Bronchial epithelial cell (primary cell): Measurements from ENCODE around the gene GRK1. TPM values are rescaled to one million over a fixed set of nuclear protein-coding genes. Genes with fewer than 3 reads are reported as not detected.

Experiments used
- DNase-seq: peaks from one replicate; pipeline ENCODE4 v3.0.0-alpha.2; 2010; ENCODE audit warnings: low read depth
- FAIRE-seq: peaks from 2 replicates; lab custom pipeline; 2011; peaks lifted over from hg19 to GRCh38; lab: Jason Lieb, UNC
- H3K27me3 ChIP-seq: 2 replicates; pipeline ENCODE4 v1.5.1; 2011; ENCODE audit warnings: low read length; ENCODE audit not compliant: control insufficient read depth, insufficient read depth
- H3K36me3 ChIP-seq: 2 replicates; pipeline ENCODE4 v1.5.1; 2011; ENCODE audit warnings: low read length; ENCODE audit not compliant: control insufficient read depth, insufficient read depth
- H3K4me3 ChIP-seq: 2 replicates; pipeline ENCODE4 v1.5.1; 2011; ENCODE audit warnings: mild to moderate bottlenecking, low read depth, low read length, control low read depth
- CTCF ChIP-seq: IDR thresholded peaks from 2 replicates; pipeline ENCODE4 v1.5.1; 2011; ENCODE audit warnings: mild to moderate bottlenecking, moderate library complexity, low read length, control low read depth, inconsistent platforms; ENCODE audit not compliant: insufficient read depth, severe bottlenecking
- total RNA-seq: library from RNA; depleted of rRNA; stranded (reverse); fragments of >200 nt; gene quantifications from 2 replicates; pipeline ENCODE4 v1.2.1, GENCODE V29; 2014

The GRK1 gene
- total RNA-seq, 1 donor from 2014 or later: not detected

DNA sequence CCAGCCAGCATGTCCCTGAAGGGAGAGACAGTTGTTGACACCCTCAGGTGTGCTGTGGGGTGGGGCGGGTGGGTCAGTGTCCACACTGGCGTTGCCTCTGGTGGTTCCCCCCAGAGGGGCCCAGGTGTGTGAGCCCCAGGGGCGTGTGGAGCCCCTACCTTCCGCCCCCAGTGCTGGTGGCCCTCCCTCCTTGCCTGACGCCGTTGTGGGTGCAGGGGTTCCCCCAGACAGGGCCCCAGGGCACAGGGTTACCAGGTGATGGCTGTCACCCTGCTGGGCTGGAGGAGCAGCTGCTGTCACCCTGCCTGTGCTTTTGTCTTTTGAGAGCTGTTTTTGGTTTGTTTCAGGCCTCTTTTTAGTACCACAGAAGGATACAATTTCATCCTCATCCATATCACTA lies 36.2 kb upstream of the GRK1 start:
- Histone ChIP-seq H3K4me3 (no peak overlapping the region), H3K27me3 (no peaks in the 10 kb centered on the region), H3K36me3 (peaks cover 30% of the 10 kb centered on the region)
- FAIRE-seq (no peak), DNase-seq (no peak)
- no peak for TF ChIP-seq CTCF

GRCh38 chr13:113631341-113632095 lies 35.5 kb upstream of the GRK1 start:
- DNase-seq (no peak), FAIRE-seq (peak; percentile 23)
- peaks cover 31% of the 10 kb centered on the region for H3K36me3 ChIP-seq
- no peak for TF ChIP-seq CTCF
- H3K4me3 ChIP-seq: no peak overlapping the region
- no peaks in the 10 kb centered on the region for H3K27me3 ChIP-seq

DNA sequence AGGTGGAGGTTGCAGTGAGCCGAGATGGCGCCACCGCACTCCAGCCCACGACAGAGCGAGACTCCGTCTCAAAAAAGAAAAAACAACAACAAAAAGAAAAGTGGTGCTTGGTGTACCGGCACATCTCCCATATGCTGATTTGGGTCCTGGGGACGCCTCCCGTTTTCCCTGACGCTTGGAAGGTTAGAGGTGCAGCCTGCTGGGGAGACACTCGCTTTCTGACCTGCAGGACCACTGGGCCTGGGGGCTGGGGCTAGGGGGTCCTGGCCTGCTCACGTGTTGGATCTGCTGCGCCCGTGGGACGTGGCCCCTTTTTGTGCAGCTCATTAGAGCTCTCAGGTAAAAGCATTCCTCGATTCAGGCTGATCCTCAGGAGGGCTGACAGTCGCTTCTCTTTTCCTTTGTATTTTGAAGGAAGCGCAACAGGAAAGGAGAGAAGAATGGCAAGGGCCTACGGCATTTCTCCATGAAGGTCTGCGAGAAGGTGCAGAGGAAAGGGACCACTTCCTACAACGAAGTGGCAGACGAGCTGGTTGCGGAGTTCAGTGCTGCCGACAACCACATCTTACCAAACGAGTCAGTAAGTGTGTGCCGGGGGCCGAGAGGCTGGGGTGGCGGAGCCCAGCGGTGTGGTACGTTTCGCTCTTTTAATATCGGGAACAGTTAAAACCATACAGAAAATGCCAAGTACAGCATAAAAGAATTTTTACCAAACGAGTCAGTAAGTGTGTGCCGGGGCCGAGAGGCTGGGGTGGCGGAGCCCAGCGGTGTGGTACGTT lies 34.1 kb upstream of the GRK1 start:
- H3K36me3 ChIP-seq: peaks cover 37% of the 10 kb centered on the region
- H3K4me3 ChIP-seq: no peak overlapping the region
- TF ChIP-seq CTCF: no peak
- H3K27me3 ChIP-seq: no peaks in the 10 kb centered on the region
- FAIRE-seq: peak; percentile 43
- no peak for DNase-seq

DNA sequence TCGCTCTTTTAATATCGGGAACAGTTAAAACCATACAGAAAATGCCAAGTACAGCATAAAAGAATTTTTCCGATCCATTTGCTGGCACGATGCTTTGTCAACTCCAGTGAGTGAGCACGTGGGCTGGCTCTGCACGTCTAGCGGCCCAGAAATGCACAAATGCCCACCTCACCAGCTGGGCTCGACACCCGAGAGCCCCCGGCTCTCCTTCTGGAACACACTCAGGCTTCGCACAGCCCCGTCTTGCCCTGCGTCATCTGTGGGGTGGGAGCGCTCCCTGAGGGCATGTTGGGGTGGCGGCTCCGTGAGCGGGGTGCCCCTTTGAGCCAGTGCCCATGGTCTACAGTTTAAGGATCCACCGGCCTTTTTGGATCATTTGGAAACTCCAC lies 33.5 kb upstream of the GRK1 start:
- TF ChIP-seq CTCF: no peak
- FAIRE-seq (no peak), DNase-seq (no peak)
- H3K27me3 ChIP-seq: no peaks in the 10 kb centered on the region
- H3K4me3 ChIP-seq: no peak overlapping the region
- H3K36me3 ChIP-seq: peaks cover 38% of the 10 kb centered on the region

- Histone ChIP-seq H3K36me3 (peaks cover 36% of the 10 kb centered on the region), H3K4me3 (no peak overlapping the region), H3K27me3 (no peaks in the 10 kb centered on the region)
- no peak for DNase-seq
- TF ChIP-seq CTCF: no peak
- peak; percentile 58 for FAIRE-seq
Observed at GRCh38 chr13:113634279-113635047, 32.6 kb upstream of the GRK1 start.
